Activated CD4-positive, alpha-beta T cell treated with anti-CD3 and anti-CD28 coated beads for 4 hours (primary cell): Measurements from ENCODE around the gene SLC39A10.
"Not testable (repeated sequence)": the region's sequence is repeated elsewhere in the genome, so short reads cannot be mapped to it uniquely, and the experiment has no call there.

Experiments
- DNase-seq, 2 donors: peaks; one replicate each; pipeline ENCODE4 v3.0.0-alpha.2; 2020

Gene SLC39A10

GRCh38 chr2:195656859-195657633, at the start of gene SLC39A10:
Gene SLC39A10 (plus strand): TSS chr2:195657226. CDS start chr2:195680043, 22,817 bp downstream.
- peak; percentile 97 to 98 for DNase-seq

- no peak for DNase-seq
Observed at GRCh38 chr2:195608768-195609454, 48.1 kb upstream of the SLC39A10 start.

GRCh38 chr2:195610717-195611116, 46.3 kb upstream of the SLC39A10 start:
- no peak for DNase-seq

GRCh38 chr2:195612611-195613495, 44.2 kb upstream of the SLC39A10 start:
- DNase-seq = no peak

GRCh38 chr2:195613922-195614321, 43.1 kb upstream of the SLC39A10 start:
- DNase-seq = peak in 1 of 2 donors; percentile 4

GRCh38 chr2:195619590-195619989, 37.4 kb upstream of the SLC39A10 start:
- DNase-seq = no peak

GRCh38 chr2:195620501-195620900, 36.5 kb upstream of the SLC39A10 start:
- DNase-seq = no peak

GRCh38 chr2:195622966-195623365, 34.1 kb upstream of the SLC39A10 start:
- no peak for DNase-seq

- DNase-seq = no peak
Observed at GRCh38 chr2:195626507-195626906, 30.5 kb upstream of the SLC39A10 start.

GRCh38 chr2:195628666-195629065, 28.4 kb upstream of the SLC39A10 start:
- DNase-seq = no peak

GRCh38 chr2:195632856-195633572, 24.0 kb upstream of the SLC39A10 start:
- DNase-seq = no peak

GRCh38 chr2:195633573-195633870, 23.5 kb upstream of the SLC39A10 start:
- DNase-seq = no peak

GRCh38 chr2:195633974-195634373, 23.1 kb upstream of the SLC39A10 start:
- no peak for DNase-seq

- DNase-seq = no peak
Observed at GRCh38 chr2:195636890-195637289, 20.1 kb upstream of the SLC39A10 start.

GRCh38 chr2:195638750-195639149, 18.3 kb upstream of the SLC39A10 start:
- DNase-seq = no peak

GRCh38 chr2:195639238-195639858, 17.7 kb upstream of the SLC39A10 start:
- no peak for DNase-seq

GRCh38 chr2:195639959-195640358, 17.1 kb upstream of the SLC39A10 start:
- DNase-seq = no peak

- DNase-seq = no peak
Observed at GRCh38 chr2:195642027-195642678, 14.9 kb upstream of the SLC39A10 start.

- no peak for DNase-seq
Observed at GRCh38 chr2:195642679-195643068, 14.4 kb upstream of the SLC39A10 start.

- DNase-seq = not testable (repeated sequence)
Observed at GRCh38 chr2:195644708-195645107, 12.3 kb upstream of the SLC39A10 start.

GRCh38 chr2:195645413-195645812, 11.6 kb upstream of the SLC39A10 start:
- DNase-seq = no peak

- DNase-seq = no peak
Observed at GRCh38 chr2:195646424-195646823, 10.6 kb upstream of the SLC39A10 start.
